ENCODE measurements around the gene XPO6. TPM values are rescaled to one million over a fixed set of nuclear protein-coding genes. Genes with fewer than 3 reads are reported as not detected.

XPO6 gene
- polyA plus RNA-seq, 1 donor (not counting 4 experiments of a cell fraction or from before 2014, with no cell fraction given), result 127 TPM

DNA sequence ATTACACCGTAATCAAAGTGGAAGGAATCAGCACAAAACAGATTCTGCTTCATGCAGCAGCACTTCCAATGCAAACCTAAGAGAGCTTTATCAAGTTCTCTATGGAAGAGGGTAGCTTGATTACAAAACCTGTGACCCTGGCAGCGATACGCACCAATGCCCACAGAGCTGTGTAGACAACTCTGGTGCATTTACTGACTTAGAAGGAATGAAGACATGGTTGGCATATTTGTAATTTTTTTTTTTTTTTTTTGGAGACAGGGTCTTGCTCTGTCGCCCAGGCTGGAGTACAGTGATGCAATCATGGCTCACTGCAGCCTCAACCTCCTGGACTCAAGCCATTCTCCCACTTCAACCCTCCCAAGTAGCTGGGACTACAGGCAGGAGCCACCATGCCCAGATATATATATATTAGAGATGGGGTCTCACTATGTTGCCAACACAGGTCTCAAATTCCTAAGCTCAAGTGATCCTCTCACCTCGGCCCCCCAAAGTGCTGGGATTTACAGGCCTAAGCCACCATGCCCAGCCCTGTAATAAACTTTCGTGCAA lies 49.4 kb downstream of the XPO6 start:
- no peak overlapping the region for H3K9ac ChIP-seq (ENCODE audit: control insufficient read depth, extremely low read depth, insufficient read depth, low read length)
- H3K79me2 ChIP-seq (ENCODE audit: control insufficient read depth, insufficient read depth, low read length), result peaks cover 66% of the 10 kb centered on the region
- H2AFZ ChIP-seq (ENCODE audit: control insufficient read depth, low read length), result no peak overlapping the region
- H3K9me1 ChIP-seq (ENCODE audit: control insufficient read depth, extremely low read depth, insufficient read depth, low read length), result no peaks in the 10 kb centered on the region
- H3K4me1 ChIP-seq (ENCODE audit: control insufficient read depth, extremely low read depth, insufficient read depth, low read length), result peaks cover 14% of the 10 kb centered on the region
- FAIRE-seq (no peak), DNase-seq (ENCODE audit: low read depth, low spot score) (no peak)
- no peak overlapping the region for H3K4me2 ChIP-seq (ENCODE audit: control insufficient read depth, extremely low read depth, insufficient read depth, low read depth, low read length)
- H3K27ac ChIP-seq (ENCODE audit: control insufficient read depth, insufficient read depth, low read length), result no peak overlapping the region
- H3K9me3 ChIP-seq (ENCODE audit: control insufficient read depth, low read depth, low read length), result no peaks in the 10 kb centered on the region
- dilution Hi-C loops (cut with MboI; ENCODE audit: extremely low pct_ligation_motif_present, low sequenced_read_pairs), result no loop called here
- peaks cover 23% of the 10 kb centered on the region for H4K20me1 ChIP-seq (ENCODE audit: control insufficient read depth, extremely low read depth, insufficient read depth, low read length)
- H3K4me3 ChIP-seq (ENCODE audit: control insufficient read depth in 2 of 3, extremely low read depth in 1 of 3, insufficient read depth in 2 of 3, low read depth in 1 of 3, low read length in 3 of 3), result no peak overlapping the region
- H3K36me3 ChIP-seq (ENCODE audit: control insufficient read depth in 2 of 2, extremely low read depth in 1 of 2, insufficient read depth in 2 of 2, low read length in 2 of 2), result peaks cover 10 to 47% of the 10 kb centered on the region in 2 experiments
- no peaks in the 10 kb centered on the region for H3K27me3 ChIP-seq (ENCODE audit: control insufficient read depth, extremely low read depth, insufficient read depth, low read length)
- TF ChIP-seq CTCF (optimal IDR thresholded peaks at IDR 0.05 in 1 of 3, IDR thresholded peaks at IDR 0.05 in 1 of 3, conservative IDR thresholded peaks at IDR 0.05 in 1 of 3; ENCODE audit: extremely low read depth in 1 of 3, insufficient read depth in 2 of 3, low read length in 3 of 3) (no peak), EZH2 (IDR thresholded peaks at IDR 0.05; ENCODE audit: low read length) (no peak)

GRCh38 chr16:28161626-28162025 lies 50.1 kb downstream of the XPO6 start:
- H2AFZ ChIP-seq (ENCODE audit: control insufficient read depth, low read length), result no peak overlapping the region
- DNase-seq (ENCODE audit: low read depth, low spot score), result no peak
- peaks cover 10 to 40% of the 10 kb centered on the region in 2 experiments for H3K36me3 ChIP-seq (ENCODE audit: control insufficient read depth in 2 of 2, extremely low read depth in 1 of 2, insufficient read depth in 2 of 2, low read length in 2 of 2)
- no peak for FAIRE-seq
- H3K27ac ChIP-seq (ENCODE audit: control insufficient read depth, insufficient read depth, low read length), result no peak overlapping the region
- peaks cover 65% of the 10 kb centered on the region for H3K79me2 ChIP-seq (ENCODE audit: control insufficient read depth, insufficient read depth, low read length)
- dilution Hi-C loops (cut with MboI; ENCODE audit: extremely low pct_ligation_motif_present, low sequenced_read_pairs), result no loop called here
- H4K20me1 ChIP-seq (ENCODE audit: control insufficient read depth, extremely low read depth, insufficient read depth, low read length), result peaks cover 15% of the 10 kb centered on the region
- no peak overlapping the region for H3K9ac ChIP-seq (ENCODE audit: control insufficient read depth, extremely low read depth, insufficient read depth, low read length)
- H3K9me1 ChIP-seq (ENCODE audit: control insufficient read depth, extremely low read depth, insufficient read depth, low read length), result no peaks in the 10 kb centered on the region
- no peaks in the 10 kb centered on the region for H3K27me3 ChIP-seq (ENCODE audit: control insufficient read depth, extremely low read depth, insufficient read depth, low read length)
- peaks cover 6% of the 10 kb centered on the region for H3K4me1 ChIP-seq (ENCODE audit: control insufficient read depth, extremely low read depth, insufficient read depth, low read length)
- H3K4me2 ChIP-seq (ENCODE audit: control insufficient read depth, extremely low read depth, insufficient read depth, low read depth, low read length), result no peak overlapping the region
- H3K4me3 ChIP-seq (ENCODE audit: control insufficient read depth in 2 of 3, extremely low read depth in 1 of 3, insufficient read depth in 2 of 3, low read depth in 1 of 3, low read length in 3 of 3), result no peak overlapping the region
- H3K9me3 ChIP-seq (ENCODE audit: control insufficient read depth, low read depth, low read length), result no peaks in the 10 kb centered on the region
- TF ChIP-seq EZH2 (IDR thresholded peaks at IDR 0.05; ENCODE audit: low read length) (no peak), CTCF (optimal IDR thresholded peaks at IDR 0.05 in 1 of 3, IDR thresholded peaks at IDR 0.05 in 1 of 3, conservative IDR thresholded peaks at IDR 0.05 in 1 of 3; ENCODE audit: extremely low read depth in 1 of 3, insufficient read depth in 2 of 3, low read length in 3 of 3) (no peak)
